Stimulated activated CD8-positive, alpha-beta memory T cell treated with anti-CD3 and anti-CD28 coated beads, Interleukin-4, amount 100 ng/mL, for 48 hours (primary cell): ENCODE data around the gene KRTAP9-8.
"Not testable (repeated sequence)": the region's sequence is repeated elsewhere in the genome, so short reads cannot be mapped to it uniquely, and the experiment has no call there.

Experiments
- DNase-seq: peaks from one replicate; pipeline ENCODE4 v3.0.0-alpha.2; 2020

The KRTAP9-8 gene

GRCh38 chr17:41237949-41238437 lies at the start of gene KRTAP9-8:
TSS of gene KRTAP9-8 (plus strand) at chr17:41237999. CDS start at chr17:41238052, 53 bp downstream.
- DNase-seq: not testable (repeated sequence)

- DNase-seq: not testable (repeated sequence)
Measured at GRCh38 chr17:41189837-41190318, 47.9 kb upstream of the KRTAP9-8 start, which contains the start of gene KRTAP9-1. TSS of gene KRTAP9-1 (plus strand) at chr17:41189887. CDS start at chr17:41189887, 0 bp downstream.

DNA sequence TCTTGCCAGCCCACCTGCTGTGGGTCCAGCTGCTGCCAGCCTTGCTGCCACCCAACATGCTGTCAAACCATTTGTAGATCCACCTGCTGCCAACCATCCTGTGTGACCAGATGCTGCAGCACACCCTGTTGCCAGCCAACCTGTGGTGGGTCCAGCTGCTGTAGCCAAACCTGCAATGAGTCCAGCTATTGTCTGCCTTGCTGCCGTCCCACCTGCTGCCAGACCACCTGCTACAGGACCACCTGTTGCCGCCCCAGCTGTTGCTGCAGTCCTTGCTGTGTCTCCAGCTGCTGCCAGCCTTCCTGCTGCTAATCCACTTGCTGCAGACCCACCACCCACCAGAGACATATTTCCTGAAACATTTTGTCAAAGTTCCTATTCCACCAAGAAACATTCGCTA lies 47.5 kb upstream of the KRTAP9-8 start:
- DNase-seq: no peak

DNA sequence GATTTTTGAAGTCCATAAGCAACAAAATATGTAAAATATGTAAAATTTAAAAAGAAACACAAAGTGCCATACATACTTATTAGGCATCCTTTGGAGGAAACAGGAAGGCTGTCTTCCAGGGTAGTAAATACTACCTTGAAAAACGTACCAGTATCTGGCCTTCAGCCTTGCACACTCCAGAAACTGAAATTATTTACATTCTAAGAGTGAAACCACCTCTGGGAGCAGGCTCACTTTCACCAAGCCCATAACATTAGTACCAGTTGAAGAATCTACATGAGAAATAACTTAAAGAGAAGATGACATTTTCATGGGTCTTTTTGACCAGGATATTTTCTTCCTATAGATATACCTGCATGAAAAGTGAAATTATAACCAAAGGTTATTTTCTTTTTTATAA lies 41.7 kb upstream of the KRTAP9-8 start:
- DNase-seq: no peak

DNA sequence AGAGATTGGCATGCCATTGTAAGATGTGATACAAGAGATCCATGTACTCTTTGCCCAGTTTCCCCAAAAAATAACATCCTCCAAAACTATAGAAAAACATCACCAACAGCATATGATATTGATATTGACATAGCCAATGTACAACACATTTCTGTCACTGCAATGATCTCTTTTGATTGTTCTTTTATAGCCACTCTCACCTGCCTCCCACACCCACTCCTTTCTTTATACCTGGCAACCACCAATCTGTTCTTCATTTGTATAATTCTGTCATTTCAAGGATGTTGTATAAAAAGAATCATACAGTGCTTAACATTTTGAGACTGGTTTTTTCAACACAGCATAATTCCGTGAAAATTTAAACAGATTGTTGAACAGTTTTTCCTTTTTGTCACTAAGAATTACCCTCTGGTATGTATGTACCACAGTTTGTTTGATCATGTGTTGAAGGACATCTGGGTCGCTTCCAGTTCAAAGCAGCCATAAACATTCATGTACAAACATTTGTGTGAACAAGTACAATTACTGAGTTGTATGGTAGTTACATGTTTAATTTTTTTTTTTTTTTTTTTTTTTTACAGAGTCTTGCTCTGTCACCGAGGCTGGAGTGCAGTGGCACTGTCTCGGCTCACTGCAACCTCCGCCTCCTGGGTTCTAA lies 38.2 kb upstream of the KRTAP9-8 start:
- no peak for DNase-seq

DNA sequence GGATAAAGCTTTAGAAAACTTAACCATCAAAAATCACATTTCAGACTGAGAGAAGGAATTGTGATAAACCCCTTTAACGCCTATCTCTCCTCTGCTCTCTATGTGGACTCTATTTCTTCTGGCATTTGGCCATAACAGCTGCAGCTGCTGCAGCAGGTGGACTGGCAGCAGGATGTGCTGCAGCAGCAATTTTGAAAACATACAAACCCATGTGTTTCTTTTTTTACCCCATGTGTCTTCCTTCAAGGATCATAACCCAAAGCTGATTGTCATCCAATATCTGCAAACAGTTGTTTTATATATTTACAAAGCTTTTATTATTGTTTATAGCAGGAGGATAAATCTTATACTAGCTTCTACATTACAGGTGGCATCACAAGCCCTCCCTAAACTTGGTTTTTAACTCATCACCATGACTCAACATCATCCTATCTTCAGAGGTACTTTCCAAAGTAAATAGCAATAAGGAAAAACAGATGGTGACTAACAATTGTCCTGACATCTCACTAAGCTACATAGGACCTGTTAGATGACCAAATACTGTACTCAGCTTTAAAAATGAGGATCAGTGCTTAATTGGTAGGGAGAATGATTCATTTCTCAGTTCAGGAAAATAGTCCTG lies 25.8 kb upstream of the KRTAP9-8 start:
- no peak for DNase-seq

DNA sequence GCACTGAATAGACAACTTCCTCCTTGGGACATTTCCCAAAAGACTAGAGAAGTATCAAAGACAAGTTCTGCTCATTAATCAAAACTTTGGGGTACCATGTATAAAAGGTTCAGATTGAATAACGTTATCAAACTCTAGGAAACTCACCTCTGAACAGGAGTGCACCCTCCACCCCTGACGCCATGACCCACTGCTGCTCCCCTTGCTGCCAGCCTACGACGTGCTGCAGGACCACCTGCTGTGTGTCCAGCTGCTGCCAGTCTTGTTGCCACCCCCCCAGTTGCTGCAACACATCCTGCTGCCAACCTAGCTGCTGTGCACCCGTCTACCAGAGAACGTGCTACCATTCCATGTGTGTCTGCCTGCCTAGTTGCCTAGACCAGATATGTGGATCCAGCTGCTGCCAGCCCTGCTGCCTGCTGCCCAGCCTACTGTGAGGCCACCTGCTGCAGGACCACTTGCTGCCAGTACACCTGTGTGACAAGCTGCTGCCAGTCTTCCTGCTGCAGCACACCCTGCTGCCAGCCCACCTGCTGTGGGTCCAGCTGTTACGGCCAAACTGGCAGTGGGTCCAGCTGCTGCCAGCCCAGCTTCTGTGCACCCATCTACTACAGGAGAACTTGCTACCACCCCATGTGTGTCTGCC lies 25.2 kb upstream of the KRTAP9-8 start:
- no peak for DNase-seq

DNA sequence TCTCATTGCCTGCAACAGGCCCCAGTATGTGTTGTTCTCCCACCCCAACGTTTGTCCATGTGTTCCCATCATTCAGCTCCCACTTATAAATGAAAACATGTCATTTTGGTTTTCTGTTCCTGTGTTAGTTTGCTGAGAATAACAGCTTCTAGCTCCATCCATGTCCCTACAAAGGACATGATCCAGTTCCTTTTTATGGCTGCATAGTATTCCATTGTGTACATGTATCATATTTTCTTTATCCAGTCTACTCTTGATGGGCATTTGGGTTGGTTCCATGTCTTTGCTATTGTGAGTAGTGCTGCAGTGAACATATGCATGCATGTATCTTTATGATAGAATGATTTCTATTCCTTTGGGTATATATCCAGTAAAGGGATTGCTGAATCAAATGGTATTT lies 22.1 kb upstream of the KRTAP9-8 start:
- no peak for DNase-seq

GRCh38 chr17:41223821-41224220 lies 14.0 kb upstream of the KRTAP9-8 start:
- DNase-seq: no peak

GRCh38 chr17:41226051-41226450 lies 11.7 kb upstream of the KRTAP9-8 start:
- DNase-seq: no peak

GRCh38 chr17:41226598-41227095 lies 11.2 kb upstream of the KRTAP9-8 start, which contains the start of gene KRTAP9-2:
TSS of gene KRTAP9-2 (plus strand) at chr17:41226648. CDS start at chr17:41226655, 7 bp downstream.
- DNase-seq: not testable (repeated sequence)

DNA sequence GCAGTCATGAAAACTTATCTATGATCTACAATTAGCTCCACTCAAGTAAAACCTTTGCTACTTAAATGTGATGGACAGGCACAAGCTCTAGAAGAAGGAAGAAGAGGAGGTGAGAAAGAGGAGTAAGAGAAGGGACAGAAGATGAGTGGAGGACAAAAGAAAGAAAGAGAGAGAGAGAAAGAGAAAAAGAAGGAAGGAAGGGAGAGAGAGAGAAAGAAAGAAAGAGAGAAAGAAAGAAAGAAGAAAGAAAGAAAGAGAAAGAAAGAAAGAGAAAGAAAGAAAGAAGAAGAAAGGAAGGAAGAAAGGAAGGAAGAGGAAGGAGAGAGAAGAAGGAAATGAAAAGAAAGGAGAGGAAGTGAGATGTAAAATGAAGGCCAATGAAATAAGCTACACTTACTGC lies 7.7 kb upstream of the KRTAP9-8 start:
- no peak for DNase-seq

DNA sequence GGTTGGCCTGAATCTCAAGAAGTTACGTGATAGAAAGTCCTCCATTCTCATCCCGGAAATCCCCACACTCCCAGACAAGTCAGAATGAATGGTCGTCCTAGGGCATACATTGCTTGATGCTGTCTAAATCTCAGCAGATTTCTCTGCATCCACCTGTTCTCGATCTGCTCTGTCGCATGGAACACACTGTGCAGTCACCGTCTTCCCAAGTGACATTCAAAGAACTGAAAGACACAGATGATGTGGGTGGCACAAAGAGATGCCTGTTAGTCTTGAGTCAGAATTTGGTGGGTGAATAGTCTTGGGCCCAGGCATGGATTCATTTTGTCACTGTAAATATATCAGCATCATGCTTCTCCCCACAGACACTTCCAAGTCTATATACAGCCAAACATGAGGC lies 6.1 kb upstream of the KRTAP9-8 start:
- no peak for DNase-seq

- DNase-seq: not testable (repeated sequence)
Measured at GRCh38 chr17:41232399-41233105, 5.2 kb upstream of the KRTAP9-8 start, which contains the start of gene KRTAP9-3. TSS of gene KRTAP9-3 (plus strand) at chr17:41232449. CDS start at chr17:41232502, 53 bp downstream.

- DNase-seq: not testable (repeated sequence)
Measured at GRCh38 chr17:41237116-41237515, 683 bp upstream of the KRTAP9-8 start.

GRCh38 chr17:41246995-41247787 lies 9.4 kb downstream of the KRTAP9-8 start:
- not testable (repeated sequence) for DNase-seq

DNA sequence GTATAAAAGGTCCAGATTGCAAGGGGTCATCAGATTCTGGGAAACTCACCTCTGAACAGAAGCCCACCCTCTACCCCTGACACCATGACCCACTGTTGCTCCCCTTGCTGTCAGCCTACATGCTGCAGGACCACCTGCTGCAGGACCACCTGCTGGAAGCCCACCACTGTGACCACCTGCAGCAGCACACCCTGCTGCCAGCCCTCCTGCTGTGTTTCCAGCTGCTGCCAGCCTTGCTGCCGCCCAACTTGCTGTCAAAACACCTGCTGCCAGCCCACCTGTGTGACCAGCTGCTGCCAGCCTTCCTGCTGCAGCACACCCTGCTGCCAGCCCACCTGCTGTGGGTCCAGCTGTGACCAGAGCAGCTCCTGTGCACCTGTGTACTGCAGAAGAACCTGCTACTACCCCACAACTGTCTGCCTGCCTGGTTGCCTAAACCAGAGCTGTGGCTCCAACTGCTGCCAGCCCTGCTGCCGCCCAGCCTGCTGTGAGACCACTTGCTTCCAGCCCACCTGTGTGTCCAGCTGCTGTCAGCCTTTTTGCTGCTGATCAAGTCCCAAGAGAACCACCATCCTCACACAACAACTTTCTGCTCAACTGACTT lies 11.9 kb downstream of the KRTAP9-8 start, which contains the start of gene KRTAP9-4:
Gene KRTAP9-4 (plus strand): TSS at position 51 of the 604 bp plus-strand sequence. CDS start 34 bp downstream, at position 85.
- not testable (repeated sequence) for DNase-seq

DNA sequence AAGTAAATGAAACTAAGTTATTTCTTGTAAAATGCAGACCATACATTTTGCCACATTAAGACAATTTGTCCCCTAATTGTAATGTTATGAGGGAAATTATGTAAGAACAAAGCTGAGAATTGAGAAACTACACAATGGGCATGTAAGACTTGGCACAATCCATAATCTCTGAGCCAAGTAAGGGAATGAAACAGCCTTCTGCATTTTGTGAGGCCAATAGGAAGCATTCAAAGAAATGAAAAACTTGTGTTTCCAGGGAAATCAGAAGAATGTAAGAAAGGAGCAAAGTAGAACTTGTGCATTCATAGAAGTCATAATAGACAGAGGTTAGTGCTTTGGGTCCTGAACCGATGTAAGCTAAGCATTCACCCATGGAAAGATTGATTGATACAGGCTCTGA lies 13.5 kb downstream of the KRTAP9-8 start:
- DNase-seq: no peak

DNA sequence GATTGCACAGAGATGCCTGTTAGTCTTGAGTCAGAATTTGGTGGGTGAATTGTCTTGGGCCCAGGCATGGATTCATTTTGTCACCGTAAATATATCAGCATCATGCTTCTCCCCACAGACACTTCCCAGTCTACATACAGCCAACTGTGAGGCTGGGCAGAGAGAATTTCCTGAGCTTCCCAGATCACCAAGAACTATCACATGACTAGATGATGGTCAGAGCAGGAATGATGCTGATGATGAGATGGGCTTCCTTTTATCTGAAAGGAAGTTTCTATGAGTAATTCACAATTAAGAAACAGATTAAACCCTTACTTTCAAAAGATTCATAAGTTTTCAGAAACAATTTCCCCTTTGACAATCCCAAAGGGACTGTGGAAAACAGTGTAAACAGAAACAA lies 17.1 kb downstream of the KRTAP9-8 start:
- DNase-seq: no peak

DNA sequence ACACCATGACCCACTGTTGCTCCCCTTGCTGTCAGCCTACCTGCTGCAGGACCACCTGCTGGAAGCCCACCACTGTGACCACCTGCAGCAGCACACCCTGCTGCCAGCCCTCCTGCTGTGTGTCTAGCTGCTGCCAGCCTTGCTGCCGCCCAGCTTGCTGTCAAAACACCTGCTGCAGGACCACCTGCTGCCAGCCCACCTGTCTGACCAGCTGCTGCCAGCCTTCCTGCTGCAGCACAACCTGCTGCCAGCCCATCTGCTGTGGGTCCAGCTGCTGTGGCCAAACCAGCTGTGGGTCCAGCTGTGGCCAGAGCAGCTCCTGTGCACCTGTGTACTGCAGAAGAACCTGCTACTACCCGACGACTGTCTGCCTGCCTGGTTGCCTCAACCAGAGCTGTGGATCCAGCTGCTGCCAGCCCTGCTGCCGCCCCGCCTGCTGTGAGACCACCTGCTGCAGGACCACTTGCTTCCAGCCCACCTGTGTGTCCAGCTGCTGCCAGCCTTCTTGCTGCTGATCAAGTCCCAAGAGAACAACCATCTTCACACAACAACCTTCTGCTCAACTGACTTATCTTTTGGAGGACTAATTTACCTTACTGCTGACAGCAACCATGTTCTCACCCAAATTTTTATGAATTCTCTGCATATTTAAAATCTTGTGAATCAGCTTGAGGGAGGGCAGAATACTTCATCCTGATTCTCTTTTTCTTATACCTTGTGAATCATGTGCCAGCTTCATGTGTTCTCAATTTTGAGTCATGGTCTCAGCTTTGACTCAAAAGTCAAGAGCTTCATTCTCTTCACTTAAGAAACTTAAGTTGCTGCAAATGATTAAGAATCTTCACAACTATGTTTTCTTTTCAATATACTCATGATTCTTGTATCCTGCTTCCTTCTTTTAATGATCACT lies 17.8 kb downstream of the KRTAP9-8 start, which contains the start of gene KRTAP9-9:
Gene KRTAP9-9 (plus strand): TSS at position 4 of the 910 bp plus-strand sequence.
- not testable (repeated sequence) for DNase-seq
